Common myeloid progenitor, CD34-positive (primary cell): ENCODE results near the gene C1orf50.
"Not testable (repeated sequence)": the region's sequence is repeated elsewhere in the genome, so short reads cannot be mapped to it uniquely, and the experiment has no call there.

Experiments used
- CTCF ChIA-PET: fragments of 350-600 bp; sonication (Branson Sonifier 250); formaldehyde crosslinking; loops from one replicate; lab custom pipeline; 2021; ENCODE audit warnings: antibody characterized with exemption; lab: Charles Lee
- POLR2A ChIA-PET: fragments of 350-600 bp; sonication (Branson Sonifier 250); formaldehyde crosslinking; loops from one replicate; lab custom pipeline; 2021; ENCODE audit warnings: antibody characterized with exemption; lab: Charles Lee
- DNase-seq, 3 donors: peaks; one replicate each; pipeline versions ENCODE4 v3.0.0 to v3.0.0-alpha.2; 2013
- H3K27ac ChIP-seq, 2 experiments: 1 replicate in 1 of 2; 2 replicates in 1 of 2; pipeline ENCODE4 v1.7.0; 2013; ENCODE audit warnings: inconsistent platforms in 2 of 2, low read length in 2 of 2, mild to moderate bottlenecking in 2 of 2, low read depth in 1 of 2, moderate library complexity in 1 of 2; ENCODE audit not compliant: severe bottlenecking in 2 of 2, insufficient read depth in 1 of 2, poor library complexity in 1 of 2
- H3K27me3 ChIP-seq, 5 experiments: replicated peaks in 2 of 5; 1 replicate in 3 of 5; 2 replicates in 2 of 5; pipeline versions ENCODE4 v1.6.1 to v1.7.0; 2013; ENCODE audit warnings: low read length in 4 of 5, mild to moderate bottlenecking in 2 of 5, moderate library complexity in 2 of 5, inconsistent platforms in 1 of 5; ENCODE audit not compliant: insufficient read depth in 5 of 5, control insufficient read depth in 4 of 5
- H3K36me3 ChIP-seq, 4 experiments: 1 replicate in 2 of 4; 2 replicates in 2 of 4; pipeline versions ENCODE4 v1.6.1 to v1.7.0; 2013; ENCODE audit warnings: low read length in 3 of 4, control low read depth in 1 of 4, mild to moderate bottlenecking in 1 of 4; ENCODE audit not compliant: control insufficient read depth in 4 of 4, insufficient read depth in 4 of 4
- H3K4me1 ChIP-seq, 4 experiments: 1 replicate in 3 of 4; 2 replicates in 1 of 4; pipeline versions ENCODE4 v1.6.1 to v1.7.1; 2013; ENCODE audit warnings: low read length in 3 of 4, mild to moderate bottlenecking in 3 of 4, control low read depth in 1 of 4, inconsistent platforms in 1 of 4, moderate library complexity in 1 of 4; ENCODE audit not compliant: control insufficient read depth in 4 of 4, insufficient read depth in 4 of 4; ENCODE audit errors: control extremely low read depth in 1 of 4
- H3K4me3 ChIP-seq, 7 experiments: 1 replicate in 4 of 7; 2 replicates in 3 of 7; pipeline versions ENCODE4 v1.5.1 to v1.7.0; 2013; ENCODE audit warnings: mild to moderate bottlenecking in 7 of 7, low read length in 6 of 7, moderate library complexity in 6 of 7, inconsistent platforms in 2 of 7, low read depth in 2 of 7, control low read depth in 1 of 7; ENCODE audit not compliant: insufficient read depth in 4 of 7, control insufficient read depth in 1 of 7; ENCODE audit errors: extremely low read depth in 1 of 7
- H3K9me3 ChIP-seq, 5 experiments: 1 replicate in 4 of 5; 2 replicates in 1 of 5; pipeline versions ENCODE4 v1.6.1 to v1.7.1; 2013; ENCODE audit warnings: low read length in 4 of 5, mild to moderate bottlenecking in 2 of 5, inconsistent platforms in 1 of 5, low read depth in 1 of 5, moderate library complexity in 1 of 5; ENCODE audit not compliant: control insufficient read depth in 4 of 5, insufficient read depth in 2 of 5; ENCODE audit errors: control extremely low read depth in 1 of 5
- WGBS: methylation state at CpG from one replicate; pipeline ENCODE4 v1.1.5; 2013; ENCODE audit not compliant: insufficient coverage; 5-methylcytosine and 5-hydroxymethylcytosine counted together

Gene C1orf50

GRCh38 chr1:42750041-42750440, 17.0 kb upstream of the C1orf50 start:
- Histone ChIP-seq H3K36me3 (peaks cover 12 to 84% (median 60%) of the 10 kb centered on the region in 4 experiments), H3K4me1 (peaks cover 0 to 7% (median 0%) of the 10 kb centered on the region in 4 experiments), H3K27ac (no peak overlapping the region), H3K27me3 (no peaks in the 10 kb centered on the region), H3K9me3 (peaks cover 0 to 4% (median 2%) of the 10 kb centered on the region in 5 experiments), H3K4me3 (no peak overlapping the region)
- ChIA-PET POLR2A (no interaction called here), CTCF (interaction anchor here (1.0 to 2.2 kb wide), 6 partner anchors 12 to 600 kb away, joined by 3 to 7 read pairs (median 3); no protein-coding TSS in a partner anchor)
- no peak for DNase-seq
- 96% methylated on average over 11 of the region's 12 CpGs for WGBS

- H3K9me3 ChIP-seq, H3K27ac ChIP-seq, H3K27me3 ChIP-seq, POLR2A ChIA-PET, H3K4me3 ChIP-seq, DNase-seq, H3K4me1 ChIP-seq: not testable (repeated sequence)
- peaks cover 17 to 87% (median 64%) of the 10 kb centered on the region in 4 experiments for H3K36me3 ChIP-seq
- 100% methylated on average over 2 of the region's 8 CpGs for WGBS
- CTCF ChIA-PET: interaction anchor here (0.7 to 0.9 kb wide), 2 partner anchors 9 to 174 kb away, joined by 3 to 4 read pairs; no protein-coding TSS in a partner anchor
Measured at GRCh38 chr1:42751511-42752070, 15.5 kb upstream of the C1orf50 start.

- CTCF ChIA-PET: interaction anchor here (0.7 to 0.9 kb wide), 4 partner anchors 9 to 408 kb away, joined by 3 to 4 read pairs (median 4); no protein-coding TSS in a partner anchor
- peaks cover 0 to 7% (median 0%) of the 10 kb centered on the region in 4 experiments for H3K4me1 ChIP-seq
- H3K4me3 ChIP-seq: no peak overlapping the region
- H3K27ac ChIP-seq: no peak overlapping the region
- POLR2A ChIA-PET: no interaction called here
- H3K9me3 ChIP-seq: peaks cover 0 to 4% (median 2%) of the 10 kb centered on the region in 5 experiments
- 100% methylated on average over 6 of the region's 6 CpGs for WGBS
- H3K36me3 ChIP-seq: peaks cover 19 to 88% (median 67%) of the 10 kb centered on the region in 4 experiments
- no peaks in the 10 kb centered on the region for H3K27me3 ChIP-seq
- no peak for DNase-seq
Measured at GRCh38 chr1:42752284-42752683, 14.8 kb upstream of the C1orf50 start.

GRCh38 chr1:42753070-42753469, 14.0 kb upstream of the C1orf50 start:
- peaks cover 0 to 4% (median 2%) of the 10 kb centered on the region in 5 experiments for H3K9me3 ChIP-seq
- no CpG with 5 or more reads among the region's 1 CpG for WGBS
- H3K4me1 ChIP-seq: peaks cover 0 to 7% (median 0%) of the 10 kb centered on the region in 4 experiments
- H3K4me3 ChIP-seq: no peak overlapping the region
- H3K27ac ChIP-seq: no peak overlapping the region
- H3K27me3 ChIP-seq: no peaks in the 10 kb centered on the region
- H3K36me3 ChIP-seq: peaks cover 23 to 88% (median 66%) of the 10 kb centered on the region in 4 experiments
- DNase-seq: no peak
- ChIA-PET POLR2A (no interaction called here), CTCF (interaction anchor here (0.9 kb wide), 1 partner anchor 13 kb away, joined by 4 read pairs; no protein-coding TSS in a partner anchor)

GRCh38 chr1:42756956-42757891, 9.8 kb upstream of the C1orf50 start:
- 90% methylated on average over 13 of the region's 17 CpGs for WGBS
- peak; percentile 51 to 69 (median 68) for DNase-seq
- Histone ChIP-seq H3K27ac (no peak overlapping the region), H3K27me3 (no peaks in the 10 kb centered on the region), H3K36me3 (peaks cover 14 to 74% (median 53%) of the 10 kb centered on the region in 4 experiments), H3K4me1 (peaks cover 0 to 17% (median 11%) of the 10 kb centered on the region in 4 experiments), H3K9me3 (peaks cover 0 to under 1% (median 0%) of the 10 kb centered on the region in 5 experiments), H3K4me3 (no peak overlapping the region)
- CTCF ChIA-PET: interaction anchor here (1.0 to 4.7 kb wide), 7 partner anchors 9 to 178 kb away, joined by 3 to 26 read pairs (median 6); partner anchors contain the start of genes C1orf50, CLDN19 and P3H1
- POLR2A ChIA-PET: no interaction called here

- ChIA-PET POLR2A (no interaction called here), CTCF (interaction anchor here (1.0 to 4.7 kb wide), 7 partner anchors 9 to 179 kb away, joined by 3 to 26 read pairs (median 6); partner anchors contain the start of genes C1orf50, CLDN19 and P3H1)
- H3K4me3 ChIP-seq: no peak overlapping the region
- H3K36me3 ChIP-seq: peaks cover 12 to 69% (median 46%) of the 10 kb centered on the region in 4 experiments
- H3K27ac ChIP-seq: no peak overlapping the region
- no peaks in the 10 kb centered on the region for H3K9me3 ChIP-seq
- H3K27me3 ChIP-seq: no peaks in the 10 kb centered on the region
- no peak for DNase-seq
- peaks cover 0 to 23% (median 15%) of the 10 kb centered on the region in 4 experiments for H3K4me1 ChIP-seq
Measured at GRCh38 chr1:42757892-42758275, 9.2 kb upstream of the C1orf50 start.
